GM21786 (cell line): ENCODE results near the gene HHAT.

ENCODE experiments used
- ATAC-seq: cut with Tn5 transposase; IDR thresholded peaks from one replicate; pipeline ENCODE4 v1.9.1; 2021; ENCODE audit not compliant: unreplicated experiment

The HHAT gene

DNA sequence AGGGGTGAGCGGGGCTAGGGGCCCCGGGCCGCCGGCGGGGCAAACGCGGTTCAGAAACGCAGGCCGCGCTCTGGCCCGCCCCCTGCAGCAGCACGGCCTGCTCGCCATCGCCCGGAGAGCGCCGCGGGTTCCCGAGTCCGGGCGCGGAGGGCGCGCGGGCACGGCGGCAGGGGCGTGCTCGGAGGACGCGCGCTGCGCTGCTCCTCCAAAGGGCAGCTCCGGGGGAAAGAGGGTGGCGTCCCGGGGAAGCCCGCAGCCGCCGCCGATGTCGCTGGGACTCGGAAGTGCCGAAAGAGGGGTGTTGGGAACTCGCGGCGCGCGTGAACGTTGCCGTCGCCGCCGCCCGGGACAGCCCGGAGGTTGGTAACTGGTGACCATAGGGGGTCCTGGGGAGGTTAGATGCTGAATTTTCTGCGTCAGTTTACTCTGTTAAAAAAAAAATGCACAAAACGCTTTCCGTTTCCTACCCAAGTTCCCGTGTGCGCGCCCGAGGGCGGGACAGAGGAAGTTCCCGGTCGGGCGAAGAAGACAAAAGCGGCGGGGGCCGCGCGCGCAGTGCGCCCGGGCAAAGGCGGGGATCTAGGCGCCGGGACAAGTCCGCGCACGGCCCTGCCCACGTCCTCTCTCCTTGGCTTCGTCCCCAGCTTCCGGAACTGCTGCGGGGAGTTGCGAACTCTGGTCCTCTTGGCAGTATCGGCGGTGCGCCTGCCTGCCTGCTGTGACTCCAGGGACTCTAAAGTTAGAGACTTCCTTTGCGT is at the start of gene HHAT:
HHAT (plus strand) TSS at position 157 of the 758 bp plus-strand sequence. CDS start 20,074 bp downstream, outside the sequence.
- ATAC-seq = peak; percentile 40

DNA sequence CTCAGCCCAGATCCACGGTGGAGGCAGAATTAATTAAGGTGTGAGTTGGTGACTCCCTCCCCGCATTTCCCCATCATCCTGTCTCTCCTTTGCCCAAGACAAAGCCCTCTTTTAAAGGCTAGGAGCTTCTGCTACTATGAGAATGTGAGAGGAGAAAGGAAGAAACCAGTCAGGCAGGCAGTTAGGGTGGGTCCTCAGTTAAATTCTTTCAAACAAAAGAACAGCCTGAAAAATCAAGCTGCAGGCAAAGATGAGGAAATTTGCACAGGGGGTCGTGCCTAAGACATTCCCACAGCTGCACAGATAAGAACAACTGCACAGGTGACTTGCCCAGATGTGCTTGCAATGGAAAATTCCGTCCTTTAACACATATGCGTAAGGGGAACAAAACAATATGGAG is 48.5 kb upstream of the HHAT start:
- ATAC-seq = no peak

DNA sequence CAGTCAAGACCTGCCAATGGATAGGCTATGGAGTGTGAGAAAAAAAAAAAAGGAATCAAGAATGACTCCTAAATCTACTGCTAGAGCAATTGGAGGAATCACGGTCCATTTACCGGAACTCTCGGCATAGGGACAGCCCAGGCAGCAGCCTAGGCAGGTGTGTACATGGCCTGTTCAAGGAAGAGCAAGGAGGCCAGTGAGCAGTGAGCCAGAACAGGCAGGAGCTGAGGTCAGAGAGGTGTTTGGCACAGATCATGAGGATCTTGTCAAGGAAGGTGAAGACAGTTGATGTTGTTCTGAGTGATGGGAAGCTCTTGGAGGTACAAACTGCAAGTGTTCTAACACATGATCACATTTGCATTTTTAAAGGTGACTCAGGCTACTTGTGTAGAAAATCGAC is 40.6 kb upstream of the HHAT start:
- ATAC-seq = no peak

DNA sequence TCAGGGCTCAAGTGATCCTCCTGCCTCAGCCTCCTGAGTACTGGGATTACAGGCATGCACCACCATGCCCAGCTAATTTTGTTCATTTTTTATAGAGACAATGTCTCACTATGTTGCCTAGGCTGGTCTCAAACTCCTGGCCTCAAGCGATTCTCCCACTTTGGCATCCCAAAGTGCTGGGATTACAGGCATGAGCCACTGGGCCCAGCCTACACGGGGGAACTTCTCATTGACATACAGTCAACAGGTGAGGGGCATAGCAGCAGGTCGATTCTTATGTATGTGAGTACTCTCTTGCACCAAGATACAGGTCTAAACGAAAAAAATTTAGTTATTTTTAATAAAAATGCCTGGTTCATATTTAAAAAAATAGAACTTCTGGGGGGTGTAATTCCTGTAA is 39.5 kb upstream of the HHAT start:
- ATAC-seq = no peak

DNA sequence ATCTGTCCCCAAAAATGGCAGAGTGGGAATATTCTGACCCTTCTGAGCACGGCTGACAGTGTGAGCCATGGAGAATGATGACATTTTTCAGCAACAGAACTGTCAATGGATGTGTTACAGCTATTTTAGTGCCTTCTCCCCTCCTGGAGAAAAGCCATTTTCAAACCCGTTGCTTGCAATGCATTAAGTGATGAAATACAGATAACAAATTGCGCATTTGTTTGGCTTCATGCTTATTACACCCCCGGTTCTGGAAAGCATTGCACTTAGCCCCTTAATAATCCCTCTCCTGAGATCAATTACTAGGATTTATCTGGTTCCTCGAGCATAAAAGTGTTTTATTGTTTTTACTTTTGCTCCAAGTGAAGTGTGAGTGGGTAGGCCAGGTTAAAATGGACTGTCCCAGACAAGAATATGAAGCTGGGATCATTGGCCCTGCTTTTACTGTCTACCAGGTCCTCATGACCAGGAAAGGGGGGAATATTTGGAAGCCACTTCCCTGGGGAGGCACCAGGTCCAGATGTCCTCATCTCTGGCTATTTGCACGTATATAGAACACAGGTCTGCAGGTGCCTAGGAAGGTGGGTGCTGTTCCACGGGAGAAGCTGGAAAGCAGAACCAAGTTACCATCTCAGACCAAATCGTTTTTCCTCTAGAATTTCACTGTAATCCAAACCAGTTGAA is 37.5 kb upstream of the HHAT start:
- ATAC-seq = no peak

DNA sequence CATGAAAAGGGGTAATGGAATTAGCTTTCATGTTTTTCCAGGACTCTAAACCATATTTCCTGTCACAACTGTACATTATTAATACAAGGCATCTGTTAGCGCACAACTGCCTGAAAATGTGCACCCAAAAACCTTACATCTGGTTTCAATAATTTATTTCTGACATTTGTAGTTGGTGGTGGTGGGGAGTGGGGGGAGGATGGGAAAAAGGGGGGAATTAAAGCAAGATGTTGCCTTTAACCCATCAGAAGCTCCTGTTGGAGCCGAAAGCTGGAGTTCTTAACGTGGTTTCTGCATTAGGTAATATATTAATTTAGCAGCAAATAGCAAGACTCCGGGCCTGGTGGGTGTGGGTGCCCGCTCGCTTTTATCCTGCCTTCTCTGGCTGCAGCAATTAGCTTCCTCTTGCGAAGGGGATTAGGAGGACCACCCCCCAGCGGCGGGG is 36.9 kb upstream of the HHAT start:
- no peak for ATAC-seq

- peak; percentile 66 for ATAC-seq
Measured at GRCh38 chr1:210292231-210292871, 36.4 kb upstream of the HHAT start.

DNA sequence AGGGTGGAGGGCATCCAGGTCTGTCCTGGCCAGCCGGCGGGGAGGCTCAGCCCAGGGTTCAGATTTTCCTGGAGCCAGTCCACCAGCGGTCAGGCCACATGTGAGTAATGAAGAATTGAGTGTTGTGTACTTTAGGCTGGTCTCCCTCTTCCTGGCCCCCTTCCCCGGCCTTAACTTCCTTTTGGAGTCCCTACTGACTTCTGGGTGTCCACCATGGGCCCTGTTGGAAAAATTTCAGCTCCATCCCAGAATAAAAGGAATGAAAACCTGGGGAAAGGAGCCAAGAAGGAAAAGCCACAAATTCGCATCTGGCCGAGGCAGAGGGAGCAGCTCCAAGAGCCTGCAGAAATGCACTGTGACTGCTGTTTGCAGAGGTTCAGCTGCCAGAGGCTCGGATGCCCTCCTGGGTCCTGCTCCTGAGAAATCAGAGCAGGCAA is 35.5 kb upstream of the HHAT start:
- no peak for ATAC-seq

GRCh38 chr1:210294999-210295745 is 33.5 kb upstream of the HHAT start:
- ATAC-seq = no peak

- ATAC-seq = no peak
Measured at GRCh38 chr1:210296682-210297081, 32.0 kb upstream of the HHAT start.

DNA sequence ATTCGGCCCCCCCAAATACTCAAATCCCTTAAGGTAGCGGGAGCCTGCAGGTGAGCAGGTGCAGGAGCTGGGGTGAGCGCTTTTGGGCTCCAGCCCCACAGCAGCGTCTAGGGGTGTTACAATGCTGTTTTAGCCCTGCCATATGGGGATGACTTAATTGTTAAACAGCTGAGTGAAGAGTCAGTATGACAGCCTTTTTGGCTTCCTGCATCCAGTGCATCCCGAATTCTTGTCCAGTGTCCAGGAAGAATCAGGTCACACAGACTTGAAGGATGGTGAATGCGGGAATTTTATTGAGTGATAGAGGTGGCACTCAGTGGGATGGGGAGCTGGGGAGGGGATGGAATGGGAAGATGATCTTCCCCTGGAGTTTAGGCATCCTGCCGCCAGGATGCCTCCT is 30.4 kb upstream of the HHAT start:
- ATAC-seq = no peak

DNA sequence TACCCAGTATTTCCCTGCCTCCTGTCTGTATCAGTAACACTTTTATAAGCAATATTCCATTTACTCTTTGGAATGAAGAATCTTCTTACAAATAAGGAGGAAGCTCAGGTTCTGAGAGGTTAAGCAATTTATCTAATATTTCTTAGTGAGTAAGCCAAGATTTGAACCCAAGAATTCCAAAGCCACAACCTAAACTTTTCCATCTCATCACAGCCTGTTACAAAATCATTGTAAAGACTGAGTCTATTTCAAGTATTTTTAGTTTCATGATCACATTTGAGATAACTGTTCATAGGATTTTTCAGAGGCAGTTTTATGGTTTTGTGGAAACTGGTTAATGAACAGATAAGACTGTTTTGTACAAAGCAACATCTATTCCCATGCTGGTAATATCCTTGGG is 29.8 kb upstream of the HHAT start:
- no peak for ATAC-seq

DNA sequence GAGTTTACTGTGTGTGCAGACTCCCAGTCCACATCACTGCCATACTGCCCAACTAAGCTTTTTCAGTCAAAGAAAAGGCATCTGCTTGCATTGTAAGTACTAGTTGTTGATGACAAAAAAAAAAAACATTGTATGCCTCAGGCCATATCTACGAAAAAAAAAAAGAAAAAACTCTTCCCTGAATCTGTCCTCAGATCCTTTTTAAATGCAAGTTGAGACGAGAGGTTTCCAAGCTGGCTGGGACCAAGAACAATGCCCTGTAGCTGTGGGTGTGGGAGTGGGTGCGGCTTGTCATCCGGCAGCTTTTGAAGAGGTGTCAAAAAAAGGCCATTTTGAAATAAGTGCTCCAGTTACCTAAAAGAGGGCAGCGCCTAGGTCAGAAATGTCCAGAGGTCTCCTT is 29.2 kb upstream of the HHAT start:
- ATAC-seq = no peak

GRCh38 chr1:210300923-210301614 is 27.6 kb upstream of the HHAT start:
- no peak for ATAC-seq

- ATAC-seq = no peak
Measured at GRCh38 chr1:210301615-210302000, 27.1 kb upstream of the HHAT start.

- no peak for ATAC-seq
Measured at GRCh38 chr1:210302501-210302900, 26.2 kb upstream of the HHAT start.

GRCh38 chr1:210303391-210303790 is 25.3 kb upstream of the HHAT start:
- no peak for ATAC-seq

DNA sequence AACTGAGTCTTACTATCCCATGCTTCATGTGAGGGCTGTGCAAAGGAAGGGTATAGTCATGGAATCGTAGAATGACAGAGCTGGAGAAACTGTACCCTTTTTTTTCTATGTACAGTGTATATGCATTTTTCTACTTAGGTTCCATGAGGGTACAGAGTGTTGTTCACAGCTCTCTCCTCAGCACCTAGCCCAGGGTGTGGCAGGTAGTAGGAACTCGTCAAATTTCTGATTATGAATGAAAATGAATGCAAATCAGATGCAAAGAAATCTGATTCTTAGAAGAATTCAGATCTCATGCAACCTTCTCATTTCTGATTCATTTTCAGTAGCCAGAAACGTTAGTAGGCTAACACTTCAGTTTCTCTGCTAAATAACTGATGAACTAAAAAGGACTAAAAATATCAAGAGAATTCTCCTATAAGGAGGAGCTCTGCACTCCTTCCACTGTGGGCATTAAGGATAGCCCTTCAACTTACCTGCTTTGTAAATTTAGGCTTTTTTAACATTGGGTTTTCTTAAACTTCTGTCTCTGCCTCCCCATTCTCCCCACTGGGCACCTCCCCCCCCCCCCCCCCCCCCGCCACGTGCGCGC is 18.0 kb upstream of the HHAT start:
- no peak for ATAC-seq

DNA sequence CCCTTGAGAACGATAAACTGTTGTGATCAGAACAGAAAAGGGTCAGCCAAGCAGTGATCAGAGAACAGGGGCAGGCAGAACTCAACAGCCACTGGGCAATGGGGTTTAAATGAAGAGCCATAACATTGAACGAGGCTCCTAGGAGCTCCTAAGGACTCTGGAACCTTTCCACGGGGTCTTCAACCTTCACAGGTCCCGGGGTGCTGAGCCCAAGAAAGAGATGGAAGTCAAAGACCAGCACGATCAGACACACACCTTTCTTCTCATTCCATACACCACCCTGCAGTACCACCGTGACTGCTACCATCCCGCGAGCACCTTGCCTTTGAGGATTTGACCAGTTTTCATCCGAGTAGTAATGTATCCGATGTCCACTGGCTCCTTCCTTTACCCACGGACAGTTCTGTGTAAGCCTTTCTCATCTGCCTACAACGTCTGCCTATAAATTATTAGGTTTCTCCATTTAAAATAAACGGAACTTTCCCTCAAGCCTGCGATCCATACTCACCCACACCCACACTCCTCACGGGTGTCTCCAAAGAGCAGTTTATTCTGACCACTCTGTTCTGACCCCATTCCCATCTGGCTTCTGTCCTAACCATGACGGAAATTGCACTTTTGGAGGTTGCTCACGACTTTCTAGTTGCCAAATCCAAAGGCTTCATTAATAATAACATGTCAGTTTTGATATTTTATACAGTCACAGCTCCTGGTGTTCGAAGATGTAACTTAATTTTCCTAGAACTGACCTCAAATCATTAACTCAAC is 16.8 kb upstream of the HHAT start:
- no peak for ATAC-seq
